ENCODE measurements around the gene GABRR3.
"Not testable (repeated sequence)": the region's sequence is repeated elsewhere in the genome, so short reads cannot be mapped to it uniquely, and the experiment has no call there.

Gene GABRR3

GRCh38 chr3:98021830-98022560, 13.1 kb downstream of the GABRR3 start:
- DNase-seq, result peak; percentile 52

- DNase-seq, result no peak
Measured at GRCh38 chr3:98020412-98020811, 14.7 kb downstream of the GABRR3 start.

GRCh38 chr3:98018301-98018700, 16.8 kb downstream of the GABRR3 start:
- DNase-seq, result no peak

- DNase-seq, result no peak
Measured at GRCh38 chr3:98014268-98014585, 20.9 kb downstream of the GABRR3 start.

- peak; percentile 44 for DNase-seq
Measured at GRCh38 chr3:98013411-98014267, 21.5 kb downstream of the GABRR3 start.

- no peak for DNase-seq
Measured at GRCh38 chr3:98012979-98013378, 22.1 kb downstream of the GABRR3 start.

- DNase-seq, result not testable (repeated sequence)
Measured at GRCh38 chr3:98010883-98011449, 24.1 kb downstream of the GABRR3 start.

GRCh38 chr3:98010194-98010882, 24.8 kb downstream of the GABRR3 start:
- no peak for DNase-seq

GRCh38 chr3:98008855-98009254, 26.3 kb downstream of the GABRR3 start:
- DNase-seq, result no peak

- DNase-seq, result no peak
Measured at GRCh38 chr3:98005438-98005837, 29.7 kb downstream of the GABRR3 start.

GRCh38 chr3:98004721-98005120, 30.4 kb downstream of the GABRR3 start:
- no peak for DNase-seq

GRCh38 chr3:98003306-98003969, 31.7 kb downstream of the GABRR3 start:
- DNase-seq, result no peak

GRCh38 chr3:98002717-98003116, 32.4 kb downstream of the GABRR3 start:
- DNase-seq, result no peak

- DNase-seq, result no peak
Measured at GRCh38 chr3:97999994-98000393, 35.1 kb downstream of the GABRR3 start.

- DNase-seq, result no peak
Measured at GRCh38 chr3:97999103-97999502, 36.0 kb downstream of the GABRR3 start.

GRCh38 chr3:97996988-97997387, 38.1 kb downstream of the GABRR3 start:
- no peak for DNase-seq

GRCh38 chr3:97994328-97994945, 40.7 kb downstream of the GABRR3 start:
- no peak for DNase-seq

GRCh38 chr3:97993526-97993925, 41.6 kb downstream of the GABRR3 start:
- DNase-seq, result no peak

GRCh38 chr3:97992547-97993173, 42.5 kb downstream of the GABRR3 start:
- DNase-seq, result no peak

GRCh38 chr3:97991293-97991682, 43.8 kb downstream of the GABRR3 start:
- DNase-seq, result no peak

GRCh38 chr3:97990624-97991292, 44.4 kb downstream of the GABRR3 start:
- no peak for DNase-seq
